ENCODE data around the gene PEX14. TPM values are rescaled to one million over a fixed set of nuclear protein-coding genes. Genes with fewer than 3 reads are reported as not detected.

The PEX14 gene
- total and polyA plus RNA-seq, 9 of the 15 experiments (the other 6 are each of a cell fraction or from before 2014, with no cell fraction given), result 2.6 to 45.7 (median 22.7) TPM

DNA sequence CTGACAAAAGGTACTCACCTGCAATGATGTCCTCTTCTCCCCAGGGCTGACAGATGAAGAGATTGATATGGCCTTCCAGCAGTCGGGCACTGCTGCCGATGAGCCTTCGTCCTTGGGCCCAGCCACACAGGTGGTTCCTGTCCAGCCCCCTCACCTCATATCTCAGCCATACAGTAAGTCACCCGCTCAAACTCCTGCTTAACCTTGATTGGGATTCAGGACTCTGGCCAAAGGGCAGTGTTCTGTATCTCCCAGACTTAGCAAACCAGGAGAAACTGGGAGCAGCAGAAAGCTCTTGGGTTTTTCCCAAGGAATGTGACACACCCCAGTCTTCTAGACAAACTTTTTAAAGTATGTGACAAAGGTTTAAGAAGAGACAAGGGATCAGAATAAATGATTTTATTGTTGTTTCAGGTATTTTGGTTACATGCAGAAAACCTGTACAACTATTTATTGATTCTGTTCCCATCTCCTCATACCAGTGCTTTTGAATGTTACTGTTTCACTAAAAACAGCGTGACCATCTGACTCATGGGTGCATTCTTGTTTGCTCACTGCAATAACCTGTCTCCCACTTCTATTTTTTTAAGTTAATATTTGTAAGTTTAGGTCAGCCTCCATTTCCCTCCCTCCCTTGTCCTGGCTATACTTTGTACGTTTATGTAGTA lies 124.6 kb downstream of the PEX14 start:
- in situ Hi-C loops (cut with MboI), result loop anchor here (10.0 kb wide), 1 partner anchor 265 kb away; no protein-coding TSS in a partner anchor
- intact Hi-C loops (cut with micrococcal nuclease), result no loop called here
- no peak for DNase-seq (ENCODE audit: extremely low read depth in 1 of 4, low spot score in 3 of 4)
- no peak overlapping the region for H2AFZ ChIP-seq (ENCODE audit: low read depth, low read length)
- H3K36me3 ChIP-seq (ENCODE audit: control insufficient read depth, insufficient read depth, low read length), result peaks cover 24% of the 10 kb centered on the region; the same call in 1 of the 3 replicates
- ChIA-PET POLR2A (no interaction called here), CTCF (ENCODE audit: low intra/inter-chr PET ratio) (no interaction called here)
- no peaks in the 10 kb centered on the region for H3K9me3 ChIP-seq (replicated peaks; ENCODE audit: control insufficient read depth, insufficient read depth, low read depth, low read length)
- FAIRE-seq, result no peak
- no peak overlapping the region for H3K27ac ChIP-seq (ENCODE audit: extremely low read depth, low read depth, low read length)
- ATAC-seq, result no peak
- H3K79me2 ChIP-seq (ENCODE audit: control insufficient read depth, insufficient read depth, low read length), result no peaks in the 10 kb centered on the region
- peak overlapping the region in 1 of 2 experiments; percentile 18; a peak in 1 of 4 replicates for H3K9ac ChIP-seq (ENCODE audit: insufficient read depth in 1 of 2, low read depth in 2 of 2, low read length in 2 of 2)
- 85% methylated on average over 6 of the region's 6 CpGs for WGBS (ENCODE audit: insufficient coverage, low coverage, missing lambda C conversion rate)
- no TSS peak for BruUV-seq (replicated peaks)
- H3K27me3 ChIP-seq (ENCODE audit: control insufficient read depth in 2 of 2, insufficient read depth in 2 of 2, low read length in 2 of 2), result no peaks in the 10 kb centered on the region
- H3K4me3 ChIP-seq, result no peak overlapping the region
- no peaks in the 10 kb centered on the region for H4K20me1 ChIP-seq (replicated peaks; ENCODE audit: control insufficient read depth, insufficient read depth, low read length)
- H3K4me1 ChIP-seq (replicated peaks in 1 of 2; ENCODE audit: control insufficient read depth in 2 of 2, insufficient read depth in 2 of 2, low read length in 2 of 2), result no peaks in the 10 kb centered on the region
- no peaks in the 10 kb centered on the region for H3K9me1 ChIP-seq (ENCODE audit: control insufficient read depth, insufficient read depth, low read length)
- no peak overlapping the region for H3K4me2 ChIP-seq (ENCODE audit: insufficient read depth, low read length)
- no peak for TF ChIP-seq ADNP (tag; IDR thresholded peaks at IDR 0.05)
- no peak for TF ChIP-seq ZFP36 (IDR thresholded peaks at IDR 0.05; ENCODE audit: low read depth, low read length, partially characterized antibody)
- TF ChIP-seq RFX5 (IDR thresholded peaks at IDR 0.05; ENCODE audit: low read depth, low read length), result no peak
- TF ChIP-seq NCOA4 (IDR thresholded peaks at IDR 0.05; ENCODE audit: partially characterized antibody), result no peak
- TF ChIP-seq DDX20 (tag; IDR thresholded peaks at IDR 0.05; ENCODE audit: low read depth), result no peak
- TF ChIP-seq, protein P1, sequence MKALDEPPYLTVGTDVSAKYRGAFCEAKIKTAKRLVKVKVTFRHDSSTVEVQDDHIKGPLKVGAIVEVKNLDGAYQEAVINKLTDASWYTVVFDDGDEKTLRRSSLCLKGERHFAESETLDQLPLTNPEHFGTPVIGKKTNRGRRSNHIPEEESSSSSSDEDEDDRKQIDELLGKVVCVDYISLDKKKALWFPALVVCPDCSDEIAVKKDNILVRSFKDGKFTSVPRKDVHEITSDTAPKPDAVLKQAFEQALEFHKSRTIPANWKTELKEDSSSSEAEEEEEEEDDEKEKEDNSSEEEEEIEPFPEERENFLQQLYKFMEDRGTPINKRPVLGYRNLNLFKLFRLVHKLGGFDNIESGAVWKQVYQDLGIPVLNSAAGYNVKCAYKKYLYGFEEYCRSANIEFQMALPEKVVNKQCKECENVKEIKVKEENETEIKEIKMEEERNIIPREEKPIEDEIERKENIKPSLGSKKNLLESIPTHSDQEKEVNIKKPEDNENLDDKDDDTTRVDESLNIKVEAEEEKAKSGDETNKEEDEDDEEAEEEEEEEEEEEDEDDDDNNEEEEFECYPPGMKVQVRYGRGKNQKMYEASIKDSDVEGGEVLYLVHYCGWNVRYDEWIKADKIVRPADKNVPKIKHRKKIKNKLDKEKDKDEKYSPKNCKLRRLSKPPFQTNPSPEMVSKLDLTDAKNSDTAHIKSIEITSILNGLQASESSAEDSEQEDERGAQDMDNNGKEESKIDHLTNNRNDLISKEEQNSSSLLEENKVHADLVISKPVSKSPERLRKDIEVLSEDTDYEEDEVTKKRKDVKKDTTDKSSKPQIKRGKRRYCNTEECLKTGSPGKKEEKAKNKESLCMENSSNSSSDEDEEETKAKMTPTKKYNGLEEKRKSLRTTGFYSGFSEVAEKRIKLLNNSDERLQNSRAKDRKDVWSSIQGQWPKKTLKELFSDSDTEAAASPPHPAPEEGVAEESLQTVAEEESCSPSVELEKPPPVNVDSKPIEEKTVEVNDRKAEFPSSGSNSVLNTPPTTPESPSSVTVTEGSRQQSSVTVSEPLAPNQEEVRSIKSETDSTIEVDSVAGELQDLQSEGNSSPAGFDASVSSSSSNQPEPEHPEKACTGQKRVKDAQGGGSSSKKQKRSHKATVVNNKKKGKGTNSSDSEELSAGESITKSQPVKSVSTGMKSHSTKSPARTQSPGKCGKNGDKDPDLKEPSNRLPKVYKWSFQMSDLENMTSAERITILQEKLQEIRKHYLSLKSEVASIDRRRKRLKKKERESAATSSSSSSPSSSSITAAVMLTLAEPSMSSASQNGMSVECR (CRISPR knock-in tag; IDR thresholded peaks at IDR 0.05), result no peak
- TF ChIP-seq TCF3 (CRISPR knock-in tag; IDR thresholded peaks at IDR 0.05), result no peak
- TF ChIP-seq EHMT2 (IDR thresholded peaks at IDR 0.05), result no peak
- no peak for TF ChIP-seq KLF13 (tag; IDR thresholded peaks at IDR 0.05; ENCODE audit: borderline replicate concordance, low read depth)
- TF ChIP-seq, protein P2, sequence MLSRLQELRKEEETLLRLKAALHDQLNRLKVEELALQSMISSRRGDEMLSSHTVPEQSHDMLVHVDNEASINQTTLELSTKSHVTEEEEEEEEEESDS (CRISPR knock-in tag; IDR thresholded peaks at IDR 0.05), result no peak
- no peak for TF ChIP-seq EGR1 (conservative IDR thresholded peaks at IDR 0.05)
- no peak for TF ChIP-seq JUND (IDR thresholded peaks at IDR 0.05; ENCODE audit: borderline replicate concordance, low read depth, low read length)
- TF ChIP-seq JUND (tag; IDR thresholded peaks at IDR 0.05; ENCODE audit: borderline replicate concordance, low read depth, low read length), result no peak
- TF ChIP-seq SIX5 (IDR thresholded peaks at IDR 0.05; ENCODE audit: borderline replicate concordance in 1 of 2, insufficient read depth in 1 of 2, low read depth in 1 of 2, low read length in 2 of 2), result no peak
- TF ChIP-seq DNMT1 (IDR thresholded peaks at IDR 0.05), result no peak
- no peak for TF ChIP-seq BRF1 (IDR thresholded peaks at IDR 0.05; ENCODE audit: borderline replicate concordance, extremely low read depth, insufficient read length)
